Activated CD8-positive, alpha-beta memory T cell treated with anti-CD3 and anti-CD28 coated beads, Interleukin-2, amount 50 U/mL, for 48 hours (primary cell): ENCODE measurements around the gene SGPP1.
"Not testable (repeated sequence)": the region's sequence is repeated elsewhere in the genome, so short reads cannot be mapped to it uniquely, and the experiment has no call there.

Source experiments
- DNase-seq: peaks from one replicate; pipeline ENCODE4 v3.0.0-alpha.2; 2020

The SGPP1 gene

DNA sequence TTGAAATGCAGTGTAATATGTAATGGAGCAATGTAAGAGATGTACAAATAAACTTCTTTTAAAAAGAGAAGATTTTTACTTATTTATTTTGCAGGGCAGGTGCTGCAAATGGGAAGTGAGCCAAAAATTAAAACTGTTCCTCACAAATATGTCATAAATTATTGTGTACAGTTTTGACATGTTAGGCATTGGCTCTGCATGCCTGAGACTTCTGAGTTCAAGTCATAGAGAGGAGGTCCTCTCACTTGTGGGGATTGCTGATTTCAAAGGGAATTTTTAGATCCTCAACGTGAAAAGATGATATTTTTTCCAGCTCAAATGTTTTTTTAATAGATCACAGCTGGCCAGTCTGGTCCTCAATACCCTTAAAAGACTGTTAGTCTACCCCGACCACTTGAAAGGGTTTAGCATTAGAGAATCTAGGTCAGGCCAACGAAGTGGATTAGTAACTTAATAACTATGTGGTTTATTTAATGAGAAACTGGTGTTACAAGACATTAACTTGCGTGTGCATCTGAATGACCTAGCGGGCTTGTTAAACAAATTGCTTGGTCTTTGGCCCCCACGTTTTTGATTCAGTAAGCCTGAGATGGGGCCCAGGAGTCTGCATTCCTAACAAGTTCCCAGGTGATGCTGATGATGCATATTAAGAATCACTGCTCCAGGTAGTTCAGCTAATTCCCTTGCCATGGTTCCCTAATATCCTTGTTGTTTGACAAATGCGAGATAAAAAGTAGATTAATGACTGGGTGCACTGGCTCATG, 55.3 kb downstream of the SGPP1 start:
- no peak for DNase-seq

DNA sequence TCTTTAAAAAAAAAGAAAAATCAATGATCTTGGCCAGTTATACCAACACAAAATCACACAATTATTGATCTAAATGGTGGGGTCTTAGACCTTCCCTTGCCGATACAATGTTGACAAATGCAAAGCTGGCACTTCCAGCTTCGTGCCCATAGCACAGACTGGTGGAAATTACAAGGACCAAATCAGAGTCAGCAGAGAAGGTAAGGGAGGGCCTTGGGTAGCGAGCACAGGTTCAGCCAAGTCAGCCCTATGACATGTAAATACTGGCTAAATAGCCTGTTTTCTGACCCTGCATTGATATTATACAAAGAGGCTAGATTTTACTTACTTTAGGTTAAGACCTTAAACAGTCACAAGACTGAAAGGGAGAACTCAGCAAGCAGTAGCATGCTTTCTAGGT, 55.9 kb downstream of the SGPP1 start:
- DNase-seq = no peak

DNA sequence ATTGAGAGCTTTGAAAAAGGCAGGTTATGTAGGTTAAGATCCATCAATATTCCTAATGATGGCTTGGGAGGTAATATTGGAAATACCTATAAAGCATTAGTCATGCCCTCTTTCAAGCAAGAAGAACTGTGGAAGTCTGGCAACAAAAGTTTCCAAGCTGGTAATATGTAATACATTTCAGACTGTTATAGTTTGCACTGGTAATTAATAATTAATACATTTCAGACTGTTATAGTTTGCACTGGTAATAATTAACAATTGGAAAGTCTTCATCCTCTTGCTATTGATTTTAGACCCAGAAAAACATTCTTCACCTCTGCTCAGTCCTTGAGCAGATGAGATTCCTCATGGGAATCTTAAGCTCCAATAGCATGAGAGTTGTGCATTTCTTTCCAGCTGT, 57.2 kb downstream of the SGPP1 start:
- DNase-seq = no peak

DNA sequence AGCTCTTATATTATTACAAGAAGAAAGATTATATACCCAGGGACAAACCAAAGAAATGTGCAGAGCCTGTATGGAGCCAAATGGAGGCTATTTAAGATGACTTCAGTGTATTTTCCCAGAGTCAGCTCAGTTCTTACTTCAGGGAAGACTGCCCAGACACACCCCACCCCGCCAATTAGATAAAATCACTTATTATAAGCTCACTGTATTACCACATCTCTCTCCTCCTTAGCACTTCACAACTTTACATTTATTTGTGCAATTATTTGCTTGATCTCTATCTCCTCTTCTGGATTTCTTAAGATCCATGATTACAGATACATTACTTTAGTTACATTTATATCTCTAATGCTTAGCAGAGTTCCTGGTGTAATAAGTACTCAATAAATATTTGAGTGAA, 61.5 kb downstream of the SGPP1 start:
- no peak for DNase-seq

DNA sequence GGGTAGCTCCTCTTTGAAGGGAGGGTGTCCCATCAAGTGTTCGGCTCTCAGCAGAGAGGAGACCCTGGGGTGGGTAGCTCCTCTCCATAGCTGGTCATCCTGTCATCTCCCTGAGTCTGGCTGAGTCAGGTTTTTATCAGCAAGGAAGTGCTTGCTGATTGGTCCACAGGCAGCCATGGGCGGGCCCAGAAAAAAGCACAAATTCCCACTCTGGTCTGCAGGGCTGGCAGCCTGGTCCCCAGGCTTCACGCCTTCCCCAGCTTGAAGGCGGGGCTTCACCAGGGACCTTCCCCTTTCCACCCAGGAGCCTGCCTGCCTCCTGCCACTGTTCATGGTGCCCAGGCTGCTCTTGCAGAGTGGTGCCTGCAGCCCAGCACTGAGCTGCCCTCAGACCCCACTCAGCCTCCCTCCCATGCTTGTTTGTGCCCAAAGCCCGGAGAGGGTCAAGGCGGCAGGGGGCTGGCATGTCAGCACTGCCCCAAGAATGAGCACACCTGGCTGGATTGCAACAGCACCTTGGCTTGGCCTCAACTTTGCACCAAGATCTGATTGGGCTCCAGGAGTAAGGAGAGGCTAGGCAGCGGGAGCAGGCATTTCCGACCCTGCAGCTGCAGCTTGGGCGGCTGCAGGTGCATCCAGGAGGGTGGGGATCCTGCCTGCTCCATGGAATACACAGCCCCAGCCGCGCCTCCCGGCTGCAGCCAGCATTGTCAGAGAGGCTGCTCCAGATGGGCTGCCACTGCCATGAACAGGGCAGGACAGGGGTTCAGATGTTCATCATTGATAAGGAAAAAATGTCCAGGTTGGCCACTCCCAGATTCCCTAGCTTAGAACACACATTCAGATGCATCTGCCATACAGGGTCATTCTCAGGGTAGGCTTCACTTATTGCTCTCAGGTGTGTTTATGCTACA, 64.2 kb downstream of the SGPP1 start:
- no peak for DNase-seq

DNA sequence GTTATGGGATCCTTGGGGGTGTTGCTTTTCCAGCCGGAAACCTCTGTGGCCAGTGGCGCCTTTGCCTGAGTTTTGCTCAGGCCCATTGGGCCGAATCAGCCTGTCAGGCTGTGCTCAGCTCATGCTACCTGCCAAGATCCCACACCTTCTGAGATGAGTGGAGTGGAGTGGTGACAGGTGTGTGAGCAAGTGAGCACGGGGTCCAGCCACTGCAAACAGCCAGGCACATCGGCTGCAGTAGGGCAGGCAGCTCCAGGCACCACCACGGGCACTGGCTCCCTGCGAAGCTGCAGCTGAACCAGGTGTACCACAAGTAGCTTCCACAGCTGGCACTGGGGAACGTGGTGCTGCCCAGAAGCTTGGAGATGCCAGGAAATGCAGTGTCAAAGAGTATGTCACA, 65.1 kb downstream of the SGPP1 start:
- no peak for DNase-seq

DNA sequence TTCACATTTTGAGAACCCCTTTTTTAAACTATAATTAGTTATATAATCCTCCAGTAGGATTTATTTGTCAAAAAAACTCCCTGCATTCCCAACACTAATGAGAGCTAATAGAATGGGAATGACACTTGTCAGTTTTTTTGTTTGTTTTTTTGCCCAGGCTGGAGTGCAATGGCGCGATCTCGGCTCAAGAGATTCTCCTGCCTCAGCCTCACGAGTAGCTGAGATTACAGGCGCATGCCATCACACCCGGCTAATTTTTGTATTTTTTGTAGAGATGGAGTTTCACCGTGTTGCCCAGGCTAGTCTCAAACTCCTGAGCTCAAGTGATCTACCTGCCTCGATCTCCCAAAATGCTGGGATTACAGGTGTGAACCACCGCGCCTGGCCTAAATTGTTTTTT, 66.0 kb downstream of the SGPP1 start:
- DNase-seq = not testable (repeated sequence)

DNA sequence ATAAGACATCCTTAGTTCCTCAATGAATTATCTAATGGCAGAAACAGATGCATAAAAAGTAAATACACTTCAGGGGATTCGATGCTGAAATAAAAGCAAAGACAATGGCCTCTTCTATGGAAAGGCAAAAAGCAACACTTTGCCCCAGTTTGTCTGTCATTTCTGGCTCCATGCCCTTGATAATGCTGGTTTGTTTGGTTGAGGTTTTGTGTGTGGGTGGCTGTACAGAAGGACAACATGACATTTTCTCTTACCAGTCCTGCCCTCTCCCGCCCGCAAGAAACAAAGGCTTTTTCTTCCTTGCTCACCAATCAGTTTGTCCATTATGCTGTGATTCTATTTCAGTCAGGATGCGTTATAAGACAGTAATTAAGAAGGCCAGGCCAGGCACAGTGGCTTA, 68.1 kb downstream of the SGPP1 start:
- DNase-seq = no peak

DNA sequence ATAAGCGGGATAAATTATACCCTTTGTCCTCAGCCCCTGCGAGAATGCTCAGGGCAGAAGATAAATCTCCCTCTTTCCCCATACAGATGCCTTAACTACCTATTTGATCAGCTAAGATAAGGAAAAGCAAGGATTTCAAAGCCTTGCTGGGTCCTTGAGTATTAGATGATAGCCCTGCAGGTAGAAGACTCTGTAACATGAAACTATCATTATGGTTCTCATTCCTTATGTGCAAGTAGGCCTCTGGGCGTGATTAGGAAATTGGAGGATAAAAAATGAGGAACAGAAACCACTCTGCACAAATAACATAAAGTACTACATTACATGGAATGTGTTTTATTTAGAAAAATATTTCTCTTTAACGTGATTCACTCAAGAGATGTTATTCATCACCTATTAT, 71.7 kb downstream of the SGPP1 start:
- DNase-seq = no peak

DNA sequence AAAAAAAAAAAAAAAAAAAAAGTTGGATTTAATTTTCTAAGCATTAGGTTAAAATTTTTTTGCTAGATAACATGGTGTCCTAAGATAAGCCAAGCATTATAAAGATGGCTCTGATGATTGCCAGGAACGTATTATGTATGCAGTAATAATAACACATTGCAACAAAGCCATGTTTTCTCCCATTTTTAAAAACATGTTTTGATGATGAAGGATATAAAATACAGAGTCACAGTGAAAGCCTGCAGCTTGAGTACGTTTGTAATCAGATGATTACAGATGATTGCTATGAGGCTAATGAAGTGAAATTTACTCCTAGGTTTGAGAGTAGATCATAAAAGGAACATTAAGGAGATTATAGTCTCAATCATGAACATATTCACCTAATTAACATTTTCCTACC, 72.9 kb downstream of the SGPP1 start:
- DNase-seq = no peak

DNA sequence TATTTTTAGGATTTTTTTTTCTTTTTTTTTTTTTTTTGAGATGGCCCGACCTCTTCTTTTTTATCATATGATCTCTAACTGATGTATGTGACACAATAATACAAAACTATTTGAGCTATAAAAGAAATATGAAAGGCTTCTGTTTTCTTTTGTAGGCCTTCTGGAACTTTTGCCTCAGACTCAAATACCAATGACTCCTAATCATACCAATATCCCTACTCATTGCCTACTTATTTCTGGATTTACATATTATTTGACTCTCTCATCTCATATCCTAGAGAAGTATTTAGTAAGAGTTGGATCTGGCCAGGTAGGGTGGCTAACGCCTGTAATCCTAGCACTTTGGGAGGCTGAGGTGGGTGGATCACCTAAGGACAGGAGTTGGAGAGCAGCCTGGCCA, 73.5 kb downstream of the SGPP1 start:
- no peak for DNase-seq

DNA sequence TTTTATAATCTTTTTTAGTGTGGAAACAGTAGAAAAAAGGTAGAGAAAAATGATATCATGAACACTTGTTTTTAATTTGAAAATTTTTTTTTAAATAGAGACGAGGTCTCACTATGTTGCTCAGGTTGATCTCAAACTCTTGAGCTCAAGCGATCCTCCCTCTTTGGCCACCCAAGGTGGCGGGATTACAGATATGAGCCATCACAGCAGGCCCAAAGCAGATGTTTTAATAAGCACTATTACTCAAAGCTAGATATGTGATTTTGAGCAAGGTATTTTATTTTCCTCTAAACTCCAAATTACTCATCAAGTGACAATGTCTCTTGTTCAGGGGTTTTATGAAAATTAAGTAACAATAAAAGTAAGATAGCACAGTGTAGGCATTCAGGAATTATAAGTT, 75.5 kb downstream of the SGPP1 start:
- no peak for DNase-seq

DNA sequence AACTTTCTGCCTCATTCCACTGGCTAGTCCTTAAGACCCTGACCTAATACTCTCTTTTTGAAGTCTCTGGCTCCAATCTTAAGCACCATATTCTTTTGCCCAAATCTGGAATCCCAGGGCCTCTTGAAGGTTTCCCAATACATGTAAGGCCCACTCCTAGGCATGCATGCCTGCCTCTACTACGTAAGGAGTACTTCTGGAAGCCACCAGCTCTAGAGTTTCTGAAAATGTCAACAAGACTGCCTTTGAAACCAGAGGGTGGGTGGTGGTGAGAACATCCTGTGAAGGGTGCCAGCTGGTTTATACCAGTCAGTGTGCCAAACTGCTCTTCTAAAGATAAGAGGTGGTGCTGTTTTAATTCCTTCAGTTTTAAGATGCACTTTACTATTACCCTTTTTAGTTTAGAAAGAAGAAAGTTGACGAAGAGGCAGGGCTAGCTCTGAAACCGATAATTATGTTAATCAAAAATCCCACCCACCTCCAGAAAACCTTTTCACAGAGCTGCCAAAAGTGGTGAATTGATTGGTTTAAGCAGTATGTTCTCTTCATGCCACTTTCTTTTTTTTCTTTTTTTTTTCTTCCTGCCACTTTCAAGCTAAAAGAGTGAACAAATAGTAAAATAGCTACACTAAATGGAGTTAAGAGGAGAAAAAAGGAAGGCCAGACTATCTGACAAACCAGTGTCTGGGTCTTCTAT, 77.5 kb downstream of the SGPP1 start:
- DNase-seq = no peak

DNA sequence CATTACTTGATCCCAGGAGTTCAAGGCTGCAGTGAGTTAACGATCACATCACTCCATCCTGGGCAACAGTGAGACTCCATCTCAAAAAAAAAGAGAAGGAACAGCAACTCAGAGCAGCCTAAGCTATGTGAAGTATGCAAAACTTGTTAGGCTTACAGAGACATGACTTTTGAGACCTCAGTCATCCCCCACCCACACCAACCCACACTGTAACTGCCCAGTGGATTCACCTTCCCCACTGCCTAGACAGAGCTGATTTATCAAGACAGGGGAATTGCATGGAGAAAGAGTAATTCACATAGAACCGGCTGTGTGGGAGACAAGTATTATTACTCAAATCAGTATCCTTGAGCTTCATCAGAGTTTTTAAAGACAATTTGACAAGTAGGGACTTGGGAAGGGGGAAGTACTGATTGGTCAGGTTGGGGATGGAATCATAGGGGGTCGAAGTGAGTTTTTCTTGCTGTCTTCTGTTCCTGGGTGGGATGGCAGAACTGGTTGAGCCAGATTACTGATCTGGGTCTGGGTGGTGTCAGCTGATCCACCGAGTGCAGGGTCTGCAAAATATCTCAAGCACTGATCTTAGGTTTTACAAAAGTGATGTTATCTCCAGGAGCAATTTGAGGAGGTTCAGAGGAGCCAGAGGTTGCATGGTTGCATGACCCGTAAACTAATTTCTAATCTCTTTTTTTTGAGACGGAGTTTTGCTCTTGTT, 80.0 kb downstream of the SGPP1 start:
- no peak for DNase-seq

DNA sequence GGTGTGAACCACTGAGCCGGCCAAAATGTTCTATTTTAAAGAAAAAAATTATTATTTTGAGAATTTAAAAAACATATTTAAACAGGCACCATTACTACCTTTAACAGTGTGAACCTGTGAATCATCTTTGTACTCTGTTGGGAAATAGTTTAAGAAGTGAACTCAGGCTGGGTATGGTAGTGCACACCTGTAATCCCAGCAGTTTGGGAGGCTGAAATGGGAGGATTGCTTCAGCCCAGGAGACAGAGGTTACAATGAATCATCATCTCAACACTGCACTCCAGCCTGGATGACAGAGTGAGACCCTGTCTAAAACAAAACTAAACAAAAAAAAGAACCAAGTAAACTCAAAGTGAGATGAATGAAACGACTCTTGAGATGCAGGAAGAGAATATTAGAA, 83.1 kb downstream of the SGPP1 start:
- no peak for DNase-seq

DNA sequence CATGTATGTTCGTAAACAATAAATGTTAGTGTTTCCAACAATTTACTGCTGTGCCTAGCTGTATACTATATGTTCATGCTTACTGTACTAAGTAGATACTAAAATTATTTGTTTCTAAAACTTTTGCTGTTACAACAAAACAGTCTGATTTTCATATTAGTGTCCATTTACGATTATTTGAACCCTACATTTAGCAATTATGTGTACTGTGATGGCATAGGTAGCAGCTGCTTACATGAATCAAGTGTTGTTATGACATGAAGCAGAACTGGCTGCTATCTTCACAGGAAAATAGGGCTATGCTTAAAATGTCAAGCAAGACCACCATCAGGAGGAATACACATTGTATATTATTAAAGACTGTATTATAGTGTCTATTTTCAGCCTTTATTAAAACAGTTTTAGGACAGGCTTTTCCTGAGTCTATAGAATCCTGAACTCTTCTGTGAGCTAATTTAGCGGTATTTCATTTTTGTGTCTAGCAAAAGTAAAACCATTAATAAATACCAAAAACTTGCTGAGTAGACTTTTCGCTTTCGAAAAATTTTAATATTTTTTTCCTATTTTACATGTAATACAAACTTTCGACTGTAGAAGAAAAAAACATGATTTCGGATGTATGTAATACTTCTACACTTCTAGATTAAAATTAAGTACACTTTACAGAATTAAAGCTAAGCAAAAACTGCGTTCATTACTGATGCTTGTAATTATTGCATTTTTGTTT, 85.0 kb downstream of the SGPP1 start:
- no peak for DNase-seq

DNA sequence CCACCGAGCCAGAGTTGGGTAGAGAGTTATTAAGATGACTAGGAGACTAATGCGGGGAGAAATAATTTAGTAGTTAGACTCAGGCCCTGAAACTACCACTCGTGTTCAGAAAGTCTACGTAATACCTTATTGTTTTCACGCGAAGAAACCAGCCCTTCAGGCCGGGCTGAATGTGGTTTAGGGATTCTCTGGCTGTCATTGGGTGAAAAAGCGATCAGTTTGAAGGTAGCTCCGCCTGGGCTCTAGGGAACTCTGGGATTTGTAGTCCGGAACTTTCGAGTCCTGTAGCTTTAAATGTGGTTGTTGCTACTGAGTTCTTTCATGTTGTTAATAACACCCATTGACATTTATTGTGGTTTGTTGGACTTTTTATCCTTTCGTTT, 85.6 kb downstream of the SGPP1 start:
- DNase-seq = no peak

DNA sequence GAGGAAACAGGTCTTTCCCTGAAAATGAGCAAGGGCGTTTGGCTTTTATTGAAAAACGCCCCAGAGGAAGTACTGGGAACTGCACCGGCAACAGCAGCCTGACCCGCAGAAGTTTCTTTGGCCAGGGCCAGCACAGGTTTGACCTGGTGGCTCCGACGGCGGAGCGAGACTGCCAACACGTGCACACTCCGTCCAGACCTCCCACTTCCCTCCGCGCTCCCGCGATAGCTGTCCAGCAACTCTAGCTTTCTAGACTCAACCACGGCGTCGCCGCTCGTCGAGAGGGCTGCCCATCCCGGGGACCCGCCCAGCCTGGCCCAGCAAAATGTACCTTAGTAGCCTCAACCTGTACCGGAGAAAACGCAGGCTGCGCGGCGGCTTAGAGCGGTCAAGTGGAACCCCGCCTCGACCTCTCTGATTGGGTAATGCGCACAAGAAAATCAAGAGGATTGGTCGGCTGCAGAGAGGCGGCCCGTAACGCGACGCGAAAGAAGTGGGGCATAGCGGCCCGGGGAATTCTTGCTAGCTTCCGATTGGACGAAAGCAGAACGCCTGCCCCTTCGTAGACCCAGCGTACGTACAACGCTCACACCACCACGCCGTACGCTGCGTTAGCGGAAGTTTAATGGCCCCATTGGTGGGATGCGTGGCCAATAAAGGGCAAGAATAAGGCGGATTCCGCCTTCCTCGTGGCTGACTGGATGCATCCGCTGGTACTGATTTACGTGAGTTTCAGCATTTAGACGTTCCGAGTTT, 86.2 kb downstream of the SGPP1 start, which contains the start of gene WDR89:
Gene WDR89 (minus strand): TSS at position 399 of the 756 bp plus-strand sequence. CDS start 41,929 bp downstream, outside the sequence.
- DNase-seq = peak; percentile 94

DNA sequence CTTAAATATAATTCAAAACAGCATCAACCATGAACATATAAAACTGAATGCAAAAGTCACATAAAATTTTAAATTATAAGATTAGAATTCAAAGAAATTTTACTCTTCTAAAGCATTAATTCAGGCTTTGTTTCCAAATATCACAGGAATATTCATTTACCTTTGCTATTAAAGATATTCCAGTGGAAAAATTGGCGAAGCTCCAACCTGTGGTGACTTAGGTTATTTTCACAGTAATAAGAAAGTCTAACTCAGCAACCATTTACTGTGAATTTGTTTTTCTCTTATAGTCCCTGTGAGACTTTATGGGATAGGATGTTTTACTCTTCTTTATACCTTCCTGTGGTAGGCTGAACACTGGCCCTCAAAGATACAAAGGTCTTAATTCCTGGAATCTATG, 89.4 kb downstream of the SGPP1 start:
- no peak for DNase-seq

DNA sequence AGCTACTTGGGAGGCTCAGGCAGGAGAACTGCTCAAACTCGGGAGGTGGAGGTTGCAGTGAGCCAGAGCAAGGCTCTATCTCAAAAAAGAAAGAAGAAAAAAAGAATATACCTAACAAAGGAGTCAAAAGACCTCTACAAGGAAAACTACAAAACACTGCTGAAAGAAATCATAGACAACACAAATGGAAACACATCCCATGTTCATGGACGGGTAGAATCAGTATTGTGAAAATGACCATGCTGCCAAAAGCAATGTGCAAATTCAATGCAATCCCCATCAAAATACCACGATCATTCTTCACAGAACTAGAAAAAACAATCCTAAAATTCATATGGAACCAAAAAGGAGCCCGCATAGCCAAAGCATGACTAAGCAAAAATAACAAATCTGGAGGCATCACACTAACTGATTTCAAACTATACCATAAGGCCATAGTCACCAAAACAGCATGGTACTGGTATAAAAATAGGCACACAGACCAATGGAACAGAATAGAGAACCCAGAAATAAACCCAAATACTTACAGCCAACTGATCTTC, 91.7 kb downstream of the SGPP1 start:
- DNase-seq = not testable (repeated sequence)
